ENCODE data around the gene EDN1.

EDN1 gene

GRCh38 chr6:12289933-12290820 lies at the start of gene EDN1:
EDN1 (plus strand) TSS chr6:12290361; CDS start chr6:12290630, 269 bp downstream.
- DNase-seq: peak; percentile 84

GRCh38 chr6:12241493-12242175 lies 48.5 kb upstream of the EDN1 start:
- peak; percentile 63 for DNase-seq

DNA sequence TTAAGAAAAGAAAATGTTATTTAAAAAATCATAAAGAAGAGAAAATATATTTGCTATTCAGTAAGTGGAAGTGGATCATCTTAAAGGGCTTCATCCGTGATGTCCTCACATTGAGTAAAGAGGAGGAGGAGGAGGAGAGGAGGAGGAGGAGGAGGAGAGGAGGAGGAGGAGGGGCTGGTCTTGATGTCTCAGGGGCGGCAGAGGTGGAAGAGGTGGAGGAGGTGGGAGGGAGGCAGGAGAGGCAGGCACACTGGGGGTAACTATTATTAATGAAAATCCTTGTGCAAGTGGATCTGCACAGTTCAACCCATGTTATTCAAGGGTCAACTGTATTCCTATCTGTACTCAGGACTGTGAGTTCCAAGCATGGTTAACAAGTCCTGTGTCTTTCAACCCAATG lies 47.0 kb upstream of the EDN1 start:
- DNase-seq: no peak

DNA sequence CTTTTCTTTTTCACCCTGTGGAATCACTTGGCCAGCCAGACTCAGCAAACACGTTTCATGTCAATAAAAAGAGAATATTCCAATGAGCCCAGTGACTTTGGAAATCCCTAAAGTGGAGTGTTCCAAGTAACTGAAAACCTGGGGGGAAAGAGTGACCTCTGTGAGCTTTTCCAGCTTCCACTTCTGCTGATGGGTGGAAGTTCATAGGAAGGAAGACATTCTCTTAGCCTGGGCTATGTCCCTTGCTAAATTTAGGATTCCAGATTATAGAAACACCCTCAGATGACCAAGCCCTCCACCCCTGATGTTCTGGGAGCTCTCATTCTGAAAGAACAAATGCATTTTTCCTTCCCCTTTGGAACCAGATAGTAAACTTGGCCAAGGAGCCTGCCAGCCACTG lies 44.8 kb upstream of the EDN1 start:
- DNase-seq: no peak

- DNase-seq: no peak
Measured at GRCh38 chr6:12245763-12246718, 44.1 kb upstream of the EDN1 start.

- no peak for DNase-seq
Measured at GRCh38 chr6:12246900-12247299, 43.3 kb upstream of the EDN1 start.

GRCh38 chr6:12249541-12250382 lies 40.4 kb upstream of the EDN1 start:
- DNase-seq: no peak

GRCh38 chr6:12250383-12250770 lies 39.8 kb upstream of the EDN1 start:
- no peak for DNase-seq

DNA sequence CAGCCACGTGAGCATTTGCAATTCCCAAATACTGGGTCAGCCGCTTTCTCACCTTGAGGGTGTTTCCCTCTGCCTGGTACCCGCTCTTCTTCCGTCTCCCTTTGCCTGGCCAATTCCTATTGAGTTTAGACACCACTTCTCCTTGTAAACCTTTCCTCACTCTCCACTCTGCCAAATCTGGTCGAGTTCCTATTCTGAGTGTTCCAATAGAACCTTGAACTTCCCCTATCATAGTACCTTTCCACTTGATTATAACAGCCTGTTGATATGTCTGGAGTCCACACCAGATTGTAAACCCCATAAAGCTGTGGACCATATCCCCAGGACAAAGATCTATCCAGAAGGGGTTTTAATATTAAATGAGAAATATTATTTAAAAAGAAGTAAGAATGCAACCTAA lies 36.0 kb upstream of the EDN1 start:
- no peak for DNase-seq

DNA sequence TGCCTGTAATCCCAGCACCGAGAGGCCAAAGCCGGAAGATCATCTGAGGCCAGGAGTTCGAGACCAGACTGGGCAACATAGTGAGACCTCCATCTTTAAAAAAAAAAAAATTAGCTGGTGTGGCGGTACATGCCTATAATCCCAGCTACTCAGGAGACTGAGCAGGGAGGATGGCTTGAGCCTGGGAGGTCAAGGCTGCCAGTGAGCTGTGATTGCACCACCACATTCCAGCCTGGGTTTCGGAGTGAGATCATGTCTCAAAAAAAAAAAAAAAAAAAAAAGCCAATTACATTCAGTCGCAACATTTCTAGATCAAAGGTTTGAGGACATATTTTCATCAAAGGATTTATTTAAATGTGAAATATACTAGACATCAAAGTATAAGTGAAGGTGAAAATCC lies 32.0 kb upstream of the EDN1 start:
- DNase-seq: no peak

- no peak for DNase-seq
Measured at GRCh38 chr6:12258591-12259075, 31.5 kb upstream of the EDN1 start.

GRCh38 chr6:12260458-12261093 lies 29.6 kb upstream of the EDN1 start:
- no peak for DNase-seq

DNA sequence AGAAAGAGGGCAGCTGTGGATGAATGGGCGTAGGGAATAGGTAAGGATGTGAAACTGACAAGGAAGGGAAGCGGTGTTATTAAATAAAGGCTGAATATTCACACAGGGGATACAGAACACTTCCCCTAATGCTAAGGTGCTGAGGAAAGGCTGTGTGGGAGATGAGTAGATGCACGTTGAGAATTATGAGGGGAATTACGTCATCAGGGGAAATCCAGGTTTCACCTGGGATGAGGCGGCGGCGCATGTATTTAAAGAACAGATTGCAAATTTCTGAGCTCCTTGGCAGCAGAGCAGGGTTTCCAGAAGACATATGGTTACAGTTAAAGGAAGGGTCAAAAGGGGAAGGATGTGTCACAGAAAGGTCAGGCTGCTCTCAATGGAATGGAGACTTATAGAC lies 28.7 kb upstream of the EDN1 start:
- no peak for DNase-seq

DNA sequence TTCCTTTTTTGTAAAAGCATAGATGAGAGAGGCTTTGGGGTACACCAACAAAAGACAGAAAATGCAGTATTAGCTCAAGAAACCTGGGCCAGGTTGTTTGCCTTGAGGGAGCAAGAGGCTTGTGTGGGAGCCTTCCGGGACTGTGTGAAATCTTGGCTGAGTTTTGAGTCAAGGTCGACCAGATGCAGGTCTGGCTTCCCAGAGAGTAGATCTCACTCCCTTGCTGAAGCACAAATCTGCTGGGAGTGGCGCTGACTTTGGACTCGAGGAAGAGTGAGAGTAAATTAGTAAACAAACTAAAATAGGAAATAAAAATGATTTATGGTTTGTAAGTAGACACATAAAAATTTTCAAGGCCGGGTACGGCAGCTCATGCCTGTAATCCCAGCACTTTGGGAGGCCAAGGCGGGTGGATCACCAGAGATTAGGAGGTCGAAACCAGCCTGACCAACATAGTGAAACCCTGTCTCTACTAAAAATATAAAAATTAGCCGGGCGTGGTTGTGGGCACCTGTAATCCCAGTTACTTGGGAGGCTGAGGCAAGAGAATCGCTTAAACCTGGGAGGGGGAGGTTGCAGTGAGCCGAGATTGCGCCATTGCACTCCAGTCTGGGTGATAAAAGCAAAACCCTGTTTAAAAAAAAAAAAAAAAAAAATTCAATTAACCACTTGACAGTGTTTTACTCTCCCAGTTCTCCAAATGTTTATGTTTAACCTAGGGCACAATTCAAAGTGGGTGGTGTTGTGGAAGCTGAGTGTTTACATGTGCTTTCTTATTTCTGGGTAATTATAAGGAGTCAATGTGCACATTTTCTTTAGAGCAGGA lies 27.7 kb upstream of the EDN1 start:
- no peak for DNase-seq

- no peak for DNase-seq
Measured at GRCh38 chr6:12263403-12263802, 26.8 kb upstream of the EDN1 start.

GRCh38 chr6:12264671-12265070 lies 25.5 kb upstream of the EDN1 start:
- DNase-seq: peak; percentile 31

DNA sequence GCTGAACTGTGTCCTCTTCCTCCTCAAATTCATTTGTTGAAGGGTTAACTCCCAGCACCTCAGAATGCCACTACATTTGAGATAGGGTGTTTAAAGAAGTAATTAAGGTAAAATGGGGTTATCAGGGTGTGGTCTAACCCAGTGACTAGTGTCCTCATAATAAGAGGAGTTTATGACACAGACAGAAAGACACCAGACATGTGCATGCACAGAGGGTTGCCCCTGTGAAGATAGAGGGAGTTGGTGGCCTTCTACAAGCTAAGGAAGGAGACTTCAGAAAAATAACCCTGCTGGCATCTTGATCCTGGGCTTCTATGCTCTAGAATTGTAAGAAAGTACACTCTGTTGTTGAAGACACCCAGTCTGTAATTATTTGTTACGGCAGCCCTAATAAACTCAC lies 24.9 kb upstream of the EDN1 start:
- no peak for DNase-seq

GRCh38 chr6:12265791-12266190 lies 24.4 kb upstream of the EDN1 start:
- peak; percentile 97 for DNase-seq

- no peak for DNase-seq
Measured at GRCh38 chr6:12266571-12266970, 23.6 kb upstream of the EDN1 start.

DNA sequence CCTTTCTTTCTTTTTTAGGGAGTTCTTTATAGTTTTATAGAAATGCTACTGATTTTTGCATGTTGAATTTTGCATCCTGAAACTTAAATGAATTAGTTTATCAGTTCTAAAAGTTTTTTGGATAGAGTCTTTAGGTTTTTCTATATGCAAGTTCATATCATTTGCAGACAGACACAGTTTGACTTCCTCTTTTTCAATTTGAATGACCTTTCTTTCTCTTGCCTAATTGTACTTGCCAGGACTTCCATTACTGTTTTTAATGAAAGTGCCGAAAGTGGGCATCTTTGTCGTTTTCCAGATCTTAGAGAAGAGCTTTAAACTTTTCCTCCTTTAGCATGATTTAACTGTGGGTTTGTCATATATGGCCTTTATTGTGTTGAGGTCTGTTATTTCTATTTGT lies 21.1 kb upstream of the EDN1 start:
- DNase-seq: peak; percentile 60
